Activated T-helper 17 cell treated with anti-CD3 and anti-CD28 coated beads, Interleukin-2, amount 50 U/mL, for 72 hours (primary cell): ENCODE measurements around the gene PIGR. TPM values are rescaled to one million over a fixed set of nuclear protein-coding genes. Genes with fewer than 3 reads are reported as not detected.

Source experiments
- ATAC-seq: fragments of 150-1000 bp; cut with Tn5 transposase; replicated peaks from 2 replicates; pipeline ENCODE4 v1.10.0; 2021; ENCODE audit warnings: mild to moderate bottlenecking, moderate library complexity
- H3K27ac Mint-ChIP-seq: one replicate; pipeline ENCODE4 v1.8.0; 2022; ENCODE audit warnings: mixed read lengths
- H3K27me3 Mint-ChIP-seq: one replicate; pipeline ENCODE4 v1.8.0; 2022; ENCODE audit warnings: mixed read lengths
- H3K36me3 Mint-ChIP-seq: one replicate; pipeline ENCODE4 v1.8.0; 2022; ENCODE audit warnings: low read depth, mild to moderate bottlenecking, mixed read lengths
- H3K4me1 Mint-ChIP-seq: one replicate; pipeline ENCODE4 v1.8.0; 2022; ENCODE audit warnings: mixed read lengths
- H3K4me3 Mint-ChIP-seq: one replicate; pipeline ENCODE4 v1.8.0; 2022; ENCODE audit warnings: mild to moderate bottlenecking, mixed read lengths
- H3K9me3 Mint-ChIP-seq: one replicate; pipeline ENCODE4 v1.8.0; 2022; ENCODE audit warnings: mixed read lengths
- total RNA-seq, 2 donors: library from RNA; stranded (reverse); gene quantifications; one replicate each; pipeline ENCODE4 v1.2.3, GENCODE V29; 2022

PIGR gene
- total RNA-seq, 2 donors from 2014 or later, result 0.34 TPM; not detected in 1

DNA sequence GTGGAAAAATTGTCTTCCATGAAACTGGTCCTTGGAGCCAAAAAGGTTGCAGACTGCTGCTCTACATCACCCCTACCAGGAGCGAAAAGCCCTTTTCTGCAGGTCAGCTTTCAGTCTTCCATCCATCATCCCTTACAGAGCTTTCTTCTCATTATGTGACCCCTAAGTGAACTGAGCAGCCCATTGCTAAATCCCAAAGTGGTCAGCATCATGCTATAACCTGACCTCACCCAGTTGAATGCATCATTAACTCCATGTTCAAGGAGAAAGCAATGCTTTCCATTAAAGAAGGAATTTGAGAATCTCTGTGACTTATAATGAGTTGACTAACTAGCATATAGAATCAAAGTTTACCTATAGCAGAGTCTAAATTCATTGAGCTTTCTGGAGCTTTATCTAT is 59.4 kb downstream of the PIGR start:
- Mint-ChIP-seq H3K27ac (no peak overlapping the region), H3K36me3 (no peaks in the 10 kb centered on the region), H3K4me1 (peaks cover 13% of the 10 kb centered on the region), H3K4me3 (no peak overlapping the region), H3K9me3 (no peaks in the 10 kb centered on the region), H3K27me3 (peaks cover 4% of the 10 kb centered on the region)
- ATAC-seq, result no peak

DNA sequence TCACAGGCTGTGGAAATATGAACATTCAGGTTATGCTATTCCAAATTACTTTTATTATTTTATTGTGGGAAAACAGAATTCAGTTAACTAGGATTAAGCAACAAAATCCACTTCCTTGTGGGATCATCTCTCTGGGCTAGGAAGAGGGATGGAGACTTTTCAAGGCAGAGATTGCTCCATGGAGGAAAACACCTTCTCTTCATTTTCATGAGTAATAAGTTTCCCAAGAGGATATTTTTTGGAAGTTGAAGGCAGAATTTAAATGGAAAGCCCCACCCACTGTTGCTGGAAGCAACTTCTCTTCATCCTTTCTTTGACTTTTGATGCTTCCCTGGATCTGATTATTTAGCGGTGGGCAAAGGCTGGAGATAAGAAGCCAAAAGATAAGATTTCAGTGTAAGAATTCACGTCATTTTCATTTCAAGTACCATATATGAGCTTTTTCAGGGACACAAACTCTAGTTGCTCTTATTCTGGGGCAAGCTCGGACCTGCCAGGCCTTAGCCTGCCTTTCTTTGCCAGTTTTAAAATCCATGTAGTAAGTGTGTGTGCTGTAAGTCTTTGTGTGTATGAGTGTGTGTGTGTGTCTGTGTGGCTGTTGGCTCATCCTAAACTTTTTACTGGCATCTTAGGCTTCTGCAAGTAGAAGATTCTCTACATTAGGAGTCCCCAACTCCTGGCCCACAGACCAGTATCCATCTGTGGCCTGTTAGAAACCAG is 60.8 kb downstream of the PIGR start:
- ATAC-seq, result no peak
- H3K4me1 Mint-ChIP-seq, result no peaks in the 10 kb centered on the region
- H3K27ac Mint-ChIP-seq, result no peak overlapping the region
- no peaks in the 10 kb centered on the region for H3K9me3 Mint-ChIP-seq
- H3K4me3 Mint-ChIP-seq, result no peak overlapping the region
- no peaks in the 10 kb centered on the region for H3K36me3 Mint-ChIP-seq
- H3K27me3 Mint-ChIP-seq, result peaks cover 4% of the 10 kb centered on the region

DNA sequence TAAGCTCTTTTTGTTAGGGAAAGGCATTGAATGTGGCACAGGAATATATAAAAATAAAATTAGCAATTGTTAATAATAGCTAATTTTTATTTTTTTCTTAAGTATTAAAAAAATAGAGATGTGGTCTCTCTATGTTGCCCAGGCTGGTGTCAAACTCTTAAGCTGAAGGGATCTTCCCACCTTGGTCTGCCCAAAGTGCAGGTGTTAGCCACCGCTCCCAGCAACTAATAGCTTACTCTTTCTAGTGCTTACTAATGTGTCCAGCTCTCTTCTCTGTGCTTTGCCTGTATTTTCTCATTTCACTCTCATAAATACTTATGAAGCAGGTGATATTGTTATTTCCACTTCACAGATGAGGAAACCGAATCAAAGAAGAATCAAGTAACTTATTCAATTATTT is 62.4 kb downstream of the PIGR start:
- H3K27me3 Mint-ChIP-seq, result peaks cover 4% of the 10 kb centered on the region
- H3K9me3 Mint-ChIP-seq, result no peaks in the 10 kb centered on the region
- H3K4me3 Mint-ChIP-seq, result no peak overlapping the region
- H3K4me1 Mint-ChIP-seq, result no peaks in the 10 kb centered on the region
- no peak overlapping the region for H3K27ac Mint-ChIP-seq
- H3K36me3 Mint-ChIP-seq, result no peaks in the 10 kb centered on the region
- ATAC-seq, result no peak

DNA sequence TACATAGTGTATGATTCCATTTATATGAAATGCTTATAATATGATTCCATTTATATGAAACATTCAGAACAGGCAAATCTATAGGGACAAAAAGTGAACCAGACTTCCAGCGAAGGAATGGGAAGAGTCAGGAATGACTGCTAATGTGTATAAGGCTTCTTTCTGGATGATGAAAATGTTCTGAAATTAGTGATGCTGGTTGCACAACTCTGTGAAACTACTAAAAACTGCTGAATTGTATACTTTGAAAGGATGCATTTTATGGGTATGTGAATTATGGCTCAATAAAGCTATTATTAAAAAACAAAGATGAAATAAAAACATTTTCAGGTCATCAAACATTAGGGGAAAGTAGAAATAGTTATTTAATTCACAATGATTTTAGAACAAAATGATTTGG is 63.1 kb downstream of the PIGR start:
- Mint-ChIP-seq H3K27me3 (peaks cover 4% of the 10 kb centered on the region), H3K4me3 (no peak overlapping the region), H3K27ac (no peak overlapping the region), H3K36me3 (no peaks in the 10 kb centered on the region), H3K4me1 (no peaks in the 10 kb centered on the region), H3K9me3 (no peaks in the 10 kb centered on the region)
- ATAC-seq, result no peak

DNA sequence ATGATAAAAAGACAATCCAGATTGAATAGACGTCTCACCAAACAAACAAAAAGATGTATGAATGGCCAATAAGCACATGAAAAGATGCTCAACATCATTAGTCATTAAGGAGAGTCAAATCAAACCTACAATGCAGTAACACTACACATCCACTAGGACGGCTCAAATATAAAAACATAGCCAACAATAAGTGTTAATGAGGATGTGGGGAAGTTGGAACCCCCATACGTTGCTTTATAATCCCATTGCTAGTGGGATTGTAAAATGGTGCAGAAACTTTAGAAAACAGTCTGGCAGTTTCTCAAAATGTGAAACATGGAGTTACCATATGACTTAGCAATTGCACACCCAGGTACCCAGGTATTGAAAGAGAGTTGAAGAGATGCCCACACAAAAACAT is 63.7 kb downstream of the PIGR start:
- Mint-ChIP-seq H3K9me3 (peaks cover 1% of the 10 kb centered on the region), H3K36me3 (no peaks in the 10 kb centered on the region), H3K4me3 (no peak overlapping the region), H3K27ac (no peak overlapping the region), H3K4me1 (no peaks in the 10 kb centered on the region), H3K27me3 (peaks cover 4% of the 10 kb centered on the region)
- no peak for ATAC-seq

DNA sequence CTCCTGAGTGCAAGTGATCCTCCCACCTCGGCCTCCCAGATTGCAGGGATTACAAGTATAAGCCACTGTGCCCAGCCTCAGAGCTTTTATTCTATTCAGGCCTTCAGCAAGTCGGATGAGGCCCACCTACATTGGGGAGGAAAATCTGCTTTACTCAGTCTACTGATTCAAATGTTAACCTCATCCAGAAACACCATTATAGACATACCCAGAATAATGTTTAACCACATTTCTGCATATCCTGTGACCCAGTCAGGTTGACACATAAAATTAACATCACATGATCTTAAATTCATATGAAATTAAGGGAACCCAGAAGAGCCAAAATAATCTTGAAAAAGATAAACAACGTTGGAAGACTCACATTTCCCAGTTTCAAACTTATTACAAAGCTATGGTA is 66.0 kb downstream of the PIGR start:
- Mint-ChIP-seq H3K27ac (peak overlapping the region; percentile 25), H3K9me3 (peaks cover 10% of the 10 kb centered on the region), H3K4me1 (no peaks in the 10 kb centered on the region), H3K36me3 (no peaks in the 10 kb centered on the region), H3K27me3 (peaks cover 8% of the 10 kb centered on the region), H3K4me3 (peak overlapping the region; percentile 7)
- ATAC-seq, result peak; percentile 96

Other genes with a start within 250 kb of the PIGR start
- not detected for gene IL19, start 175.7 kb downstream of the PIGR start, total RNA-seq
- 1 to 10 TPM; 1.8 to 3.2 TPM for gene IL10, start 174.0 kb downstream of the PIGR start, total RNA-seq
- not detected for gene IL20, start 80.8 kb downstream of the PIGR start, total RNA-seq
- gene IL24, start 49.0 kb downstream of the PIGR start, total RNA-seq, result 1 to 10 TPM in 1 of 2 donors, under 1 TPM in 1; 0.15 to 4.6 TPM
- gene FCMR, start 24.5 kb downstream of the PIGR start, total RNA-seq, result 10 to 100 TPM; 22.7 to 74.0 TPM
- gene FCAMR, start 24.0 kb upstream of the PIGR start, total RNA-seq, result not detected
- gene C1orf116, start 86.3 kb upstream of the PIGR start, total RNA-seq, result not detected
- gene YOD1, start 104.7 kb upstream of the PIGR start, total RNA-seq, result 1 to 10 TPM; 6.7 to 7.1 TPM
- 1 to 10 TPM in 1 of 2 donors, under 1 TPM in 1; 0.85 to 1.3 TPM for gene PFKFB2, start 106.8 kb upstream of the PIGR start, total RNA-seq
- gene C4BPB, start 142.4 kb upstream of the PIGR start, total RNA-seq, result 1 to 10 TPM in 1 of 2 donors, under 1 TPM in 1; 0.58 to 2.1 TPM
- not detected for gene C4BPA, start 157.8 kb upstream of the PIGR start, total RNA-seq